Germinal center (tissue), 1 donor: ENCODE results near the gene PXMP2.

Experiments
- DNase-seq: peaks from one replicate; pipeline ENCODE4 v3.0.0; 2012; ENCODE audit warnings: mixed read lengths, low spot score

The PXMP2 gene

DNA sequence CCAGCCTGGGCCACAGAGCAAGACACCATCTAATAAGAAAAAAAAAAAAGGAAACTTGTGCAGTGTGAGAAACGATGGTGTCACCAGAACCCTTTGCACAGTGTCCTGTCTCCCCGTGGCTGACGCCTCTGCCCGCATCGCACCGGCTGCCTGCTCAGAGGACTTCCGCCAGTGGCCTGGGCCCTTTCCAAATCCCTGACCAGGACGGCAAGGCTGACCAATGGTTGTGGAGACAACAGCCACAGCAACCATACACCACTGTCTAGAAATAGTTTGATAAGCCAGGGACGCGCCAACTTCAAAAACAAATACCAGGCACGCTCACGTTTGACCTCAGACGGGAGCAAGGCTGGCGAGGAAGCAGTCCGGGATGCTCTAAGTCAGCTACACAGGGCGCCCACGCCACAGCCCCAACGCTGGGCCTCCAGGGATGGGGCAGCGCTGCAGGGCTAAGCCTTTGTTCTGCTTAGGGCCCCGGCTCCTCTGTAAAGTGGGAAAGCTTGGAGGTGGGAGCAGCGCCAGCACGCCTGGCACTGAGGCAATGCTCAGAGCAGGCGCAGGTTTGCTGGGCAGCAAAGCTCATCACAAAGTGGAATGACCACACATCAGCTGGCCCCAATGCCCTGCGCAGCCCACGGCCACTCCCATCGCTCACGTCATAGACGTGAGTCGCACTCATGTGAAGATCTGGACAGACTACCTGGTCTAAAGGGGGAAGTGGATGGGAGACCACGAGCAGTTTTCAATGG, 35.8 kb downstream of the PXMP2 start:
- DNase-seq = no peak

DNA sequence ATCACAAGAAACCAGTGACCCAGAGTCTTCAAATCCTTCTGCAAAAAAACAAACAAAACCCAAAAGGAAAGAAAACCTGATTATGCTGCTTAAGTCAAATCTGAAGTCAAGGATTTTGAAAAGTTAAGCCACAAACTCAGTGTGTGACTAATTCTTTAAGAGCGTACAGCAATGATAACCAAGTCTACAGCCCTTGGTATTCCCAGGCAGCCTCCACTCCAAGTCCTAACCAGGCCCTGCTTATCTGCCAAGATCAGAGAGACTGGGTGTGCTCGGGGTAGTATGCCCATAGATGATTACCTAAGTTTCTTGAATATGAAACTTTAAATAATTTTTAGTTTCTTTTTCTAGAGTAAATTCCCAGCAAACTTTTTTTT, 36.4 kb downstream of the PXMP2 start:
- DNase-seq = no peak

DNA sequence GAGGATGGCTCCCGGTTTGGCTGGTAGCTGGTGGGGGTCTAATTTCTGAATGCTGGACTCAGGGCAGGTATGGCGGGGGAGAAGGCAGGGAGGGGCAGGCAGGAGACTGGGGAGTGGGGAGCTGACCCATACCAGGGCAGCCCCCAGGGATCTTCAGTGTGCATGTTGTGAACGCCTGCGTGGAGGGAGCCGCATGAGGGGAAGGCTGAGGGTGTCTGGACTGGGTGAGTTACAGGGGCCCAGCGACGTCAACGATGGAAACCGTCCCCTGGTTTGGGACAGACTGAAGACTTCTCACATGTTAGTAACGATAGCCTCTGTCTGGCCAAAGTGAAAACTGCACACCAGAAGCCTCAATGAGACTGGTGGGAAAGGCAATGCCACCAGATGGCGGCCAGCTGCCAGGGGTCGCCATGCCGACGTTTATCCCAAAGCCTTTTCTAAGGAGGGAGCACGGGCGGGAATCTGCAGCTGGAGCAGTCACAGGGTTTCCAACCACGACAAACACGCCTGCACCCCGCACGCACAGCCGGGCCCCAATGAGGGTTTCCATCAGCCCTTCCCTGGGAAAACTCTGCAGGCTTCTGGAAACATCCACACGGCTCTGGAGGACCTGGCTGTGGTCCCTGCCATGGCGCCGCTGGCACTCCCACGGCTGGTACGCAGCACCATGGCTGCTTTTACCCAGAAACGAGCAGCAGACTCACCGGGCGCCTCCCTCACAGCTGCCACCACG, 37.3 kb downstream of the PXMP2 start:
- no peak for DNase-seq

DNA sequence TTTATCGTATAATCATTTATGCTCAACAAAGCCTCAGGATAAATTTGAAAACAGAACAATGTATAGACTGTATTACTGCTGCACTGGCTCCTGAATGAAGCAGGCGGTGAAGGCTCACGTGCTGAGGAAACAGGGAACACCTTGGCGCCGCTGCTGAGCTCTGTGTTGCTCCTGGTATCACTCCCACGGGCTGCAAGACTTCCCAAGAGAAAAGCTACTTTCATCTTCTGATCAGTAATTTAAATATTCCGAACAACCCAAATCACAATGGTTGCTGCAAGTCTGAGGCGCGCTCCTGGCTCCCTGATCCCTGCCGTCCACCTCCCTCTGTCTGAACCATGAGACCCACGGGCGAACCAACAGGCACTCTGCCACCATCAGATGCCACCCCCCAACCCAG, 39.0 kb downstream of the PXMP2 start:
- DNase-seq = no peak

DNA sequence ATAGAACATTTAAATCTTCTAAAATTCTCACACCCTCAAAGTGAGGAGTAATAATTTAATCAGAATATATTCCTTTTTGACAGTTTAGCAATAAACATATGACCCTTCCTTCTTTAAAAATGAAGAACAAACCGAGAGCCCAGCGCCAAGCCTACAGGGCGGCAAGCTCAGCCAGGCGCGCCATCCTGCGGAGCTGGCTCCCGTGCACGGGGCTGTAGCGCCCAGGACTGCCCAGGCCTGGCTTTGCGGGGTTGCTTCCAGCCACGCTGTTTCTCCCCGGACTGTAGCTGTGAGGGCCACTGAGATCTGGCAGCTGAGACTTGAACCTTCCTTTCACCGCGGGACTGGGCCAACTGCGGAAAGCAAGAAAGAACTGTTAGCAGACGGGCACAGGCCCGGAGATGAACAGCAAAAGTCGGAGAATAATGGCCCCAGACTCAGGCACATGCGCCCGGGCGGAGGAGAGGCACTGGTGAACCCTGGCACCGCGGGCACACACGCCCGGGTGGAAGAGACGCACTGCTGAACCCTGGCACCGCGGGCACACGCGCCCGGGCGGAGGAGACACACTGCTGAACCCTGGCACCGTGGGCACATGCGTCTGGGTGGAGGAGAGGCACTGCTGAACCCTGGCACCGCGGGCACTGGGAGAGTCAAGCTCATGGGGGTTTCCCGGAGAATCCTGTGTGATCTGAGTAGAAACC, 39.9 kb downstream of the PXMP2 start:
- DNase-seq = no peak

DNA sequence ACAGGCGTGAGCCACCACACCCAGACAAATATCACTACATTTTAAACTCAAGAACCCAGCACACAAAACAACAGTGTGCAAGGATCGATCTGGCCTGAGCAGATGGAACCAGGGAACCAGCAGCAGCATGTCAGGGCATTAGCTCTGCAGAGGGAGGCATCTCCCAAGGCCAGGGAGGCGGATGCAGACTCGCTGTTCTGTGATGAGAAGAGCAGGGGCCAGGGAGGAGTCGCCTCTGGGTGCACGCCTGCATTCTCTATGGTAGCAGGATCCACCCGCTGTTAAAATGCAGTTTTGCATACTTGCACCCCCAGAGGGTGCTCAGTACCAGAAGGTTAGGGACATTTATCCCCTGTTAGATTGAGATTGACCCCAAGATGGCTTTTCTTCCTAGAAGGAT, 41.1 kb downstream of the PXMP2 start:
- no peak for DNase-seq

DNA sequence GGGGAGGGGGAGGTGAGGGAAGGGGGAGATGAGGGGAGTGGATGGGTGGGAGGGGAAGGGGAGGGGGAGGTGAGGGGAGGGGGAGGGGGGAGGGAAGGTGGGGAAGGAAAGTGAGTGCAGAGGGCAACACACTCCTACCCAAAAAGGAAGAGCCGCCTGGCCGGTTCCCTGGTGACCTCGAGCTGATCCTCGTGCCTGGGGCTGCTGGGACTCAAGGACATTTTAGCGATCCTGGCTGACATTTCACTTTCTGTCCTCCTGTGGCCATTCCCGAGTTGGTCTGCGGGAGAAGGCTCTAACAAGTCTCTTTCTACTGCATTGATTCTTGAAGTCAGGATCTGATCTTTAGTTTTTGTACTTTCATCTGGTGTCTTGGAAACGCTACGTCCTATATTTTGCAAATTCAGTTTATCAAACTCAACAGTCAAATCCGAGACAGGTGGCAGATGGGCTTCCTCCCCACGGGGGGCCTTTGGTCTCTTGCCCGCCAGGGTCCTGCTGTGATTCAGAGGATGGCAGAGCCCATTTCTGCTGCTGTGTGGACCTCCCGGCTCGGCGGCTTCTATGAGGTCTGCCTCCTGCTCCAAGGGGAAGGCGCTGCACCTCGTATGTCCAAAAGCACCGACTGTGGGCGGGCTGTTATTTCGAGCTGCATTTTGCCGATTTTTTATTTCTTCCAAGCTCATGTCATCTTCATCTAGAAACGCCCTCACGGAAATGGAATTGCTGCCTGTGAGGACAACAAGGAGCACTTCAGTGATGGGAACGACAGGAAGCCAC, 42.3 kb downstream of the PXMP2 start:
- DNase-seq = no peak

DNA sequence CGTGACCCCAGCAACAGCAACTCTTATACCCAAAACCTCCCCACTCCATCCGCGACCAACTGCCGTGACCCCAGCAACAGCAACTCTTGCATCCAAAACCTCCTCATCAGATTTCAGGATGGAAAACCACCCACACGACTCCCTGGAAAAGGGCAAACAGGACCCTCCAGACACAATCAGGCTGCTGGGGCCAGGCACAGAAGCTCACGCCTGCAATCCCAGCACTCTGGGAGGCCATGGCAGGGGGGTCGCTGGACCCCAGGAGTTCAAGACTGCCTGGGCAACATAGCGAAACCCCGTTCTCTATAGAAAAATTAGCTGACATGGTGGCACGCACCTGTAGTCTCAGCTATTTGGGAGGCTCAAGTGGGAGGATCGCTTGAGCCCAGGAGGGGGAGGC, 43.0 kb downstream of the PXMP2 start:
- no peak for DNase-seq

DNA sequence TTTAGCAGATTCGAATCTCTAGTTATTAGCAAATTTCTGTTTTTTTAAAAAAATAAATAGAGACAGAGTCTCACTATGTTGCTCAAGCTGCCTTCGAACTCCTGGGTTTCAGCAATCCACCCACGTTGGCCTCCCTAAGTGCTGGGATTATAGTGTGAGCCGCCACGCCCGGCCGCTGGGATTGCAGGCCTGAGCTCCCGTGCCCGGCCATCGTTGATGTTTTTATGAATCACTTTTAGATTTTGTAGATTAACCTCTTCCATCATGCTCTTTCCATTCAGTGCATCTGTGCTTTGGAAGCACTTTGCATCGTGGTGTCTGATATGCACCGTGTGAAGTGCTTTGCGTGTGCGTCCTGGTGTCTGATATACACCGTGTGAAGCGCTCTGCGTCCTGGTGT, 44.2 kb downstream of the PXMP2 start:
- DNase-seq = no peak

DNA sequence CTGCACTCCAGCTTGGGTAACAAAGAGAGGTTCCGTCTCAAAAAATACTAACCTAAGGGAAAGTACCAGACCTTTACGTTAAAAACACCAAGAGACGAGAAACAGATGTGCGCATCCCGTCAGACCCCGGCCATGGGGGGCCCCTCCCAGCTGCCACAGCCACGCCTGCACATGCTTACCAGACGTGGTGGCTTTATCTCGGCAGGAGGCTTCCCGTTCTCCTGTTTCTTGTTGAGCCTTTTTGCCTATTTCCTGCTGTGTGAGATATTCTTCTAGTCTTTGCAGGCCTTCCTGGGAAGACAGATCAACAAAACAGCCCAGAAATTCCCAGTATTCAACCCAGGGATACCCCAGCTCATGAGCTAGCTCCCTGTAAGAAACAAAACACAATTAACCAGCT, 46.8 kb downstream of the PXMP2 start:
- DNase-seq = no peak

DNA sequence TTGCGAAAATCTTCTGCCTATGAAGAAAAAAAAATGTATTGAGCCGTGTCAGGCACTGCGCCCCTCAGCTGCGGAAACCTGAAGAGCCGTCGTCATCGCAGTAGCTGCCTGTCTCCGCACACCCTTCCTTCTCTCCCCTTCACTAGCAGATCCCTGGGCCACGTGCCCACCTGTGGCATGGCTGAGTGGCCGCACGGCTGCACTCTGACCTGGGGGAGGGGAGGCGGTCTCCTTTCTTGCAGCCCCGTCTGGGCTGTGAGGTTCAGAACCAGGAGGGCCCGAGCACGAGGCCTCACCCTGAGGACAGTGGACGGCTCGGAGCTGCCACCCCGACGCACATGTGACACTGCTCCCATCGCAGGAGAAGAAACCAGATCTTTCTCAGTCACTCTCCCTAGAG, 48.1 kb downstream of the PXMP2 start:
- DNase-seq = no peak

DNA sequence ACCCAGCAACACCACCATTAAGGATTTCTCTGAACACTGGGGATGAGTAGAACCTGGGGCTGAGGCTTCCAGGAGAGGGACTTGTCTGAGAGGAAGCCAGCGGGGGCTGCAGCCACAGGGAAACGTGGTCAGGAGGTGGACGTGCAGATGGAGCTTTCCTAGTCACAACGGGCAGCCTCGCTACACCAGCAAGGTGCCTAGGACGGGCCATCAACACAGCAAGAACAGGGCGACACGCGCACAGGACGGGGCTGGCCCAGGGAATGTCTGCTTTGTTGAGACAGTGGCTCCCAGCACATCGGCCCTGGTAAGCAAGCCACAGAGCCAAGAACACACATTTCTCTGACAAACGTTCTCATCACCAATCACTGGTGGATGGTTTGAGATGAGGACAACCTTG, 49.0 kb downstream of the PXMP2 start:
- DNase-seq = no peak

DNA sequence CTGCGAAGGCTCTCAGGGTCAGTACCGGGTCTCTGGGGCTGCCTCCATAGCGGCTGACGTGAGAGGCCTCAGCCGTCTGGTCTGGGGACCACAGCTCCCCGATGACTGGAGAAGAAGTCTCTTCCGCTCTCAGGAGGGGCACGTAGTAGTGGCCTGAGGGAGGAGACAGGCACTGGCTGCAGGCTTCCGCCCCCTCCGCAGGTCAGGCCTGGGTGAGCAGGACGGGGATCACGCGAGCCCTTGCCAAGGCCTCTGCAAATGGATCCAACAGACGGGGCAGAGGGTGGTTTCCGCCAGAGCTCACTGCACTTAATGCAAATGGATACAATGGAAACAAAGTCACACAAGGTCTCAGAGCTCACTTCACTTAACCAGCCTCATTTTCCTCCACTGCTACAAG, 49.5 kb downstream of the PXMP2 start:
- no peak for DNase-seq

DNA sequence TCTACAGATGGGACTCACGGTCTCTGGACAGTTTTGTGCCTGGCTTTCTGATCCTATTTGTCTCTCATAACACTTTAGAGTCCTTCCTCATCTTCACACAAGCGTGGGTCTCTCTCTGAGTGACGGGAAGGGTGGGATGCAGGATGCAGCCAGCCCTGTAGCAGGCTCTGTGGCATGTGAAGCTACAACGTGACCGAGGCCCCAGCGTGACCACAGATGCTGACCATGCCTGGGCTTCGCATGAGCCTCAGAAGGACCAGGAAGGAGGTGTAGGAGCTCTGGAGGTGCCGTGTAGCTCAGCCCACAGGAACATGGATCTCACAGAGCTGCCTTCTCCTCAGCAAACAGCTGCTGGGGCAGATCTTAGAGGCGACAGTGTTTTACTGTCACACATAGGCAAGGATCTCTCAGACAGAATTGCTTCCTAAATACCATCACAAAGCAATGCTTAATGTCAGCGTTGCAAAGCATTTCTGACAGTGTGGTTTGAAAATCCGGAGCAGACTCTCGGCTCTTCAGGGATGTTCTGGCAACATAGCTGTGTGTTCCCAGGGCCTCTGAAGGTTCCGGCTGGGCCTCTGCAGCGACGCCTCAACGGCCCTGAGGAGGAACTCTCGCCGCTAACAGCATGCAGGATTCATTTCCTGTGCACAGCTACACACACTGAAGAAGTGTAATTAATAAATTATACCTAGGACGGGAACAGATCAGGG, 52.4 kb downstream of the PXMP2 start:
- DNase-seq = no peak

DNA sequence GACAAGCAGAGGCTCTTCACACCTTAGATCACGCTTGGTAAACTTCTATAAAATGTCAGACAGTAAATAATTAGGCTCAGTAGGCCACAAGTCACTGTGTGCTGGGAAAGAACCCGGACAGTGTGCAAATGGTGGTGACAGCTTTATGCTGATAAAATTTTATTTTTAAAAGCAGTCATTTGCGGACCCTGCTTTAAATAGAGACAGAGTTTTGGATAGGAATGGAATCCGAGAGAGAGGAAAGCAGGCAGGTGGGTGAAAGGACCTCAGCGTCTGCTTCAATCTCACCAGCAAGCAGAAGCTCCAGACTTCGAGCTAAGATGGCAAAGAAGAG, 52.9 kb downstream of the PXMP2 start:
- DNase-seq = no peak

DNA sequence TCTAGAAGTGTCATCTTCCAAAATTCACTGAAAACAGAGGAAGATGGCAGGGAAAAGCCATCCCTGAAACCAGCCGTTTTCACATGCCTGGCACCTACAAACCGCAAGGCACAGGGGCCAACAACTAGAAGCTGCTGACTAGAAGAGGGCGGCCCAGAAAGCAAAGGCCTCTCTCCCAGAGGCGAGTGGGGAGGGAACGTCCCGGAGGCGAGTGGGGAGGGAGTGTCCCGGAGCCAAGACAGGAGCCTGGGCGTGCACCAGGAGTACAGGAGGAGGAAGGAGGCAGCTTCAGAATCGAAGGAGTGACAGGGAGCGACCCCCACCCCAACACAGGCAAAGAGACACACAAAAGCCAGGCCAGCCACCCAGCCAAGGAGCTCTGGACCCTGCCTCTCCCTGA, 53.3 kb downstream of the PXMP2 start:
- no peak for DNase-seq

DNA sequence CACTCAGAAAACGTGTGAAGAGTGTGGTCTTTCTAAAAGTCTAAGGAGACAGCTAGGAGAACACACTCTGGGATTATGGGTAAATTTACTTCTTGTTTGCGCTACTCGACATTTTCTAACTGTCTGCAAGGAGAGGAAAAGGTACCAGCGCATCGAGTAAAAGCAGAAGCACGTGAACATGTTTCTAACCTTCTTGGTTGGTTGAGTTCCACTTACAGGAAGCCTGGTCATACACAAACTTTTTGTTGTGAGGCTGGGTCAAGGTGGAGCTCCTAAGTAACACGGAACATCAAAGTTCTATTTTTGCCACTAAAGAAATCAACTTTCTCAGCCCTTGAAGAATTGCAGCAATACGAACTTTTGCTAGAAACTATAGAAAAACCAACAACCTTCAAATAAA, 54.2 kb downstream of the PXMP2 start:
- no peak for DNase-seq

DNA sequence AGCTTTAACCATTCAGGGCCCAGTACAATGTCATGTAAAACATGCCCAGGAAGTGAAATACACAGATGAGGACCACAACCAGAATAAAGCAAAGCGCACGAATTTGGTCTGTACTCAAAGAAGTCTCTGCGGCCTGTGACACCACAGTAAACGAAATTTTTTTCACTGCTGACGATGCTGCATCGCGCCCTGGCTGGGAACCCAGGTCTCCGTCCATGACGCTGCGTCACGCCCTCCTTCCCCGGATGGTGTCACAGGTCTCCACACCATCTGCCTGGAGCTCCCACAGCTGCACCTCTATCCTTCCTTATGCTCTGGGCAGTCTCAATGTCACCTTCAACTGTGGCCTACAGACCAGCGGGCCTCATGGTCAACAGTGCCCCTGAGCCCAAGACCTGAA, 56.4 kb downstream of the PXMP2 start:
- DNase-seq = no peak

DNA sequence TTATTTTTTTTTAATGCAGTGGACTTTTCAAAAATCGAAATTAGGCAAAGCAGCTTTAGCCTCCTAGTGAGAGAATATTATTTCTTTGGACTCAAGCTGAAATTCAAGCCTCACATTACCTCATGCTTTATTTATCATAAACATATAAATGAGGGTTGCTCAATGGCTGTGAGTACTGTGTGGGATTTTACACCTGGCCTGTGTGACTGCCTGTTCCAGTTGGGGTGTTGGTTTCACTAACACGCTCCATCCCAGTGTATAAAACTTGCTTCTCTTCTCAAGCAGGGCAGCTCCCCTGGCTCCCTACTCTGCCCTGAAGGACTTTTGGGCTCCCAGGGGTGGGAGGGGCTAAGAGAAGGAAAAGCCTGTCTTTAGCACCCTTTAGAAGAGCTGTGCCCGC, 59.2 kb downstream of the PXMP2 start:
- no peak for DNase-seq

DNA sequence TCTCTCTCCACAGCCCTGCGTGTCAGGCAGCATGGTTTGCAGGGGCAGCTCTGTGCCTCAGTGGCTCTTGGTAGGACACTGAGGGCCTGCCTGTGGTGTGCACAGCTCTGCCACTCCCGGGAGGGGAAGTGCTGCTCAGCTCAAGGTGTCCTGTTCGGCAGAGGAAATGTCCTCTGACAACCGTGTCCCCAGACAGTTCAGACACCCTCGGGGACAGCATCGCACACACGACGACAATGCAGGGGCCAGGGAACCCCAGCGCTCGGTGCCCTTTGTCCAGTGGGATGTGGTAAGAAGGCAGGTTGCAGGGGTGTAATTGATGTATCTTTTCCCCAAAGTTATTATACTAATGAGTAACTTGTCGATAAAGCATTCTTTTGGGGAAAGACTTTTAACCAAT, 60.0 kb downstream of the PXMP2 start:
- no peak for DNase-seq

DNA sequence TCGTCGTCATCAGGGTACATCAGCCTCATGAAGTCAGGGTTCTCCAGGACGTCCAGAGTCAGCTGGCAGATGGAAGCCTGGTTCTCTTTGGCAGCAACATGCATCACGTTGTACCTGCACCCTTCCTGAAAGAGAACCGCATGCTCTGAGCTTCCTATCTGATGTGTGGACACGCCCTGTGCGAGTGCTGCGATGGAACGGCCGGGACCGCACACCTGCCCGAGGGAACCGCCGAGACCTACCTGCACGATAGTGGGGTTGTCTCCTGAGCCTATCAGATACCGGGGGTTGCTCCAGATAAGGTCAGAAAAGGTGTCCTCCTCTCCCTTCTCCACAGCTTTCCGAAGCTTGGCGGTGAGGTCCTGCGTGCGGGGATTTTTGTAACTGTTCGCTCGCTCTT, 60.5 kb downstream of the PXMP2 start:
- no peak for DNase-seq

DNA sequence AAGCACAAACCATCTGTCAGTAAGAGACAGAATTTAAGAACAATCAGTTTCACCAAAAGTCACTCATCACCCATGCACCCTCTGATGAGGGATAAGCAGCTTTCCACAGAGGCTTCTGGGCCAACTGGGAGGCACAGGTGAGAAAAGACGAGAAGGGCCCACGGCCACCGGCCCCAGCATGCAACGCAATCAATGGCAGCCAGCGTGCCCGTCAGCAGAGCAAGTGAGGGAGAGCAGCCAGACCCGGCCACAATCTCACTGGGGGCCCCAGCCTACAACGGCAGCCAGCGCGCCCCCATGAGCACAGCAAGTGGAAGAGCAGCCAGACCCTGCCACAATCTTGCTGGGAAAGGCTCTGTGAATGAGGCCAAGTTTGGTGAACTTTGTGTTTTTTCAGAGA, 60.9 kb downstream of the PXMP2 start:
- no peak for DNase-seq
